A673 (cell line): Measurements from ENCODE around the gene SULT1E1.

Experiments
- EZH2 ChIP-seq: fragments of 200-600 bp; sonication (generic); IDR thresholded peaks from 2 replicates; pipeline ENCODE4 v1.6.1; 2017; ENCODE audit warnings: borderline replicate concordance, low read depth, mild to moderate bottlenecking, mixed read lengths, antibody characterized with exemption, low read length; ENCODE audit not compliant: poor library complexity, severe bottlenecking
- TF ChIP-seq, protein P1 (sequence below): fragments of 300-800, 200-600 bp; sonication (generic); conservative IDR thresholded peaks from 2 replicates; pipeline ENCODE4 v1.5.1; 2017; ENCODE audit warnings: low read depth, mild to moderate bottlenecking, antibody characterized with exemption, low read length, moderate library complexity, mixed read lengths

DNA sequence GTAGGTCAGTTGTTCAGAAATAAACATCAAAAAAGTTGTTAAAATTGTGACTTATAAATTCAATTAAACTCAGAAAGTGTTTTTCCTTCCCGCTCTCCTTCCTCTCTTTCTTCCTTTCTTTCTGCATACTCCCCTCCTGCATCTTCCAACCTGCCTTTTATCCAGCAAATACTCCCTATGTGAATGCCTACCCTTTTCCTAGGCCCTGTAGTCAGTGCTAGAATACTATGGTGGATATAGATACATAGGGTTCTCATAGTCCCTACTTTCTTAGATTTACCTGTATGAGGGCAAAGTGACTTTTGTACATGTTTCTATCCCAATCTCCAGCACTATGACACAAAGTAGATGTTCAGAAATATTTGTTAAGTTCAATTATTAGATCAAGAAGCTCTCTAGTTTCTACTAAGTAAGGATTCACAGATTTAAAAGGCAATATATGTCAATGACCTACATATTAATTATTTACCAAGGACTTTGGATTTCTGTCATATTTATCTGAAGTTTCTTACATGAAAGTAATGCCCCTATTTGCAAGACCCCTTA is 732 bp downstream of the SULT1E1 start:
- TF ChIP-seq, protein P1, sequence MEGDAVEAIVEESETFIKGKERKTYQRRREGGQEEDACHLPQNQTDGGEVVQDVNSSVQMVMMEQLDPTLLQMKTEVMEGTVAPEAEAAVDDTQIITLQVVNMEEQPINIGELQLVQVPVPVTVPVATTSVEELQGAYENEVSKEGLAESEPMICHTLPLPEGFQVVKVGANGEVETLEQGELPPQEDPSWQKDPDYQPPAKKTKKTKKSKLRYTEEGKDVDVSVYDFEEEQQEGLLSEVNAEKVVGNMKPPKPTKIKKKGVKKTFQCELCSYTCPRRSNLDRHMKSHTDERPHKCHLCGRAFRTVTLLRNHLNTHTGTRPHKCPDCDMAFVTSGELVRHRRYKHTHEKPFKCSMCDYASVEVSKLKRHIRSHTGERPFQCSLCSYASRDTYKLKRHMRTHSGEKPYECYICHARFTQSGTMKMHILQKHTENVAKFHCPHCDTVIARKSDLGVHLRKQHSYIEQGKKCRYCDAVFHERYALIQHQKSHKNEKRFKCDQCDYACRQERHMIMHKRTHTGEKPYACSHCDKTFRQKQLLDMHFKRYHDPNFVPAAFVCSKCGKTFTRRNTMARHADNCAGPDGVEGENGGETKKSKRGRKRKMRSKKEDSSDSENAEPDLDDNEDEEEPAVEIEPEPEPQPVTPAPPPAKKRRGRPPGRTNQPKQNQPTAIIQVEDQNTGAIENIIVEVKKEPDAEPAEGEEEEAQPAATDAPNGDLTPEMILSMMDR, result no peak
- no peak for TF ChIP-seq EZH2
